Measurements from ENCODE around the gene THOC1. TPM values are rescaled to one million over a fixed set of nuclear protein-coding genes. Genes with fewer than 3 reads are reported as not detected.

Gene THOC1
- total and polyA plus RNA-seq, 9 donors: 27.8 to 49.5 (median 39.2) TPM

Other genes with a start within 250 kb of the THOC1 start
- gene TUBB8B, start 218.4 kb downstream of the THOC1 start, total RNA-seq: not detected
- gene TUBB8B, start 218.4 kb downstream of the THOC1 start, polyA plus RNA-seq (ENCODE audit: insufficient read depth in 1 of 8, insufficient read length in 8 of 8, low replicate concordance in 1 of 8): under 1 TPM in 1 of 8 donors, not detected in 7; 0.30 TPM
- 26.0 TPM for gene USP14, start 109.5 kb downstream of the THOC1 start, total RNA-seq
- gene USP14, start 109.5 kb downstream of the THOC1 start, polyA plus RNA-seq (ENCODE audit: insufficient read depth in 1 of 8, insufficient read length in 8 of 8, low replicate concordance in 1 of 8): 10 to 100 TPM; 30.8 to 60.0 (median 55.6) TPM
- 65.5 TPM for gene COLEC12, start 232.7 kb upstream of the THOC1 start, total RNA-seq
- gene COLEC12, start 232.7 kb upstream of the THOC1 start, polyA plus RNA-seq (ENCODE audit: insufficient read depth in 1 of 8, insufficient read length in 8 of 8, low replicate concordance in 1 of 8): 10 to 100 TPM; 41.1 to 83.6 (median 58.9) TPM

Data from muscle of leg (tissue), 9 donors.